Measurements from ENCODE around the gene ABCC3.

ABCC3 gene

DNA sequence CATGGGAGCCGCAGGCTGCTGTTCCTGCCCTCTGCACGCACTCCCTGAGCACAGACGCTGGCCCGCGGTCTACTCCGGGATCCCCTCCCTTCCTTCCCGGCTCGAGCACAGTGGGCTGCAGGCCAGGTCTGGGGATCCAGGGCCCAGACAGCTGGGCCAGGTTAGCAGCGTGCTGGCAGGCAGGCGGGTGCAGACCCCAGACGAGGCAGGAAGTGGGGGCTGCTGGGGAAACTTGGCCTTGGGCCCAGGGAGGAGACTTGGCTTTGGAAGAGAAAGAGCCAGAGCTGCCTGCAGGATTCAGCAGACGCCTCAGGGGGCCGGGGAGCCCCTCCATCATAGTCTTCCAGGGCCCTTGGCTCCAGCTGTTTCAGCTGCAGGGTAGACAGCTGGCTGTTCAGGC lies 30.2 kb upstream of the ABCC3 start:
- DNase-seq: no peak

- no peak for DNase-seq
Measured at GRCh38 chr17:50605429-50605828, 29.3 kb upstream of the ABCC3 start.

- no peak for DNase-seq
Measured at GRCh38 chr17:50607522-50608175, 27.0 kb upstream of the ABCC3 start.

- DNase-seq: peak; percentile 76 to 90 (median 81)
Measured at GRCh38 chr17:50608700-50609379, 25.8 kb upstream of the ABCC3 start.

- DNase-seq: peak in 2 of 3 experiments; percentile 71 to 83
Measured at GRCh38 chr17:50609380-50610074, 25.2 kb upstream of the ABCC3 start.

DNA sequence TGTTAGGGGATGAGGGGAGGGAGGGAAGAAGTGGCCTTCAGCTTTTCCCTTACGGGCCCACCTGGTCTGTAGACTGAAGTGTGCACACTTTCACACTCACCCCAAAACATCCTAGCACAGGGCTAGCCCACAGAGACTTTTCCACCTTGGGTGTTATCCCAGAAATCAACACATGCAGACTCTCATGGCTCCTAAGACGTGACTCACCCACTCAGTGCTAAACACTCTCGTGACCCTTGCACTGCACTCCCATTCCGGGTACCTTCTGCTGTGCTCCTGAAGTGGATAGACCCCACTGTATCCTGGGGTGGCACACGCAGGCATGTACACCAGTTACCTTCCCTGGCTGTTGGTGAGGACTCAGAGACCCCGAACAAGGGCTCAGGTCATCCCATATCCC lies 23.0 kb upstream of the ABCC3 start:
- no peak for DNase-seq

DNA sequence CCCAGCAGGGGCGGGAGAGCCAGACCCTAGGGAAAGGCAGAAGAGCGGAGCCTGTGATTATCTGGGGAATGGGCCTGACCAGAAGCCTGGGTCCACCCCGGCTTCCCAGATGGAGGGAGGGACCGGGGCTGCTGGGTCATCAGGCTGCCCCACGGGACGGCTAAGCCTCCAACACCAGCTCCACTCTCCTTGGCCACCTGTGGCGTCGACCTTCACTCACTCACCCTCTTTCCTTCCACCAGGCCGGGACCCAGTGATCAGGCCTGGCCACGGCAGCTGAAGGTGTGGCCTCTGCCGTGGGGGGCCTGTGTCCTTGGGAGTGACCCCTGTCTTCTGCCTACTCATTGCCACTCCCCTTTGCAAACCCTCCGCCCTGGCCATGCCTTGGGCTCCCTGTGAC lies 22.4 kb upstream of the ABCC3 start:
- no peak for DNase-seq

GRCh38 chr17:50613007-50613992 lies 21.4 kb upstream of the ABCC3 start:
- DNase-seq: no peak

DNA sequence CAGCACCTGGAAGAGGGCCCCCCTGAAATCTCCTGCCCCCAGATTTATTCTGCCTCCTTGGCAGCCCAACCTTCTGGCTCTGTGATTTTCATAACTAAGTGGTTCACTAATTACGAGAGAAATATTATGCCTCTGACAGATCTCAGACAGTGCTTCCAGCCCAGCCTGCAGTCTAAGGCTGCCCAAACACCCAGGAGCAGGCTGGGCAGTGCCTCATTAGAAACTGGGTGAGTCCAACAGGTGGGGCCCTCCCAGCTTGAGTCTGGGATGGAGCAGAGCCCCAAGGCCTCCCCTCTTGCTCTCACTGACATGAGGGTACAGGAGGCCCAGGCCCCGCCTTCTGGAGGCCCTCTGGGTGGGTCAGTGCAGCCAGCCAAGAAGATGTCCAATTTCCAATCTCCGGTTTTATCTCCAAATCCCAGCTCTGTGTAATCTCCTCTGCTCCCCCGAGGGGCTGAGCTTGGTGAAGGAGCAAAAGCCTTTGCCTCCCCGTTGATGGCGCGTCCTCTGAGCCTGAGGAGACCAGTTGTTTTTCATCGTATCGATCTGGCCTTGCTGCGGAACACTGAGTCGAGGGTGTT lies 20.1 kb upstream of the ABCC3 start:
- no peak for DNase-seq

GRCh38 chr17:50615828-50616227 lies 18.9 kb upstream of the ABCC3 start:
- no peak for DNase-seq

- no peak for DNase-seq
Measured at GRCh38 chr17:50618300-50618699, 16.4 kb upstream of the ABCC3 start.

DNA sequence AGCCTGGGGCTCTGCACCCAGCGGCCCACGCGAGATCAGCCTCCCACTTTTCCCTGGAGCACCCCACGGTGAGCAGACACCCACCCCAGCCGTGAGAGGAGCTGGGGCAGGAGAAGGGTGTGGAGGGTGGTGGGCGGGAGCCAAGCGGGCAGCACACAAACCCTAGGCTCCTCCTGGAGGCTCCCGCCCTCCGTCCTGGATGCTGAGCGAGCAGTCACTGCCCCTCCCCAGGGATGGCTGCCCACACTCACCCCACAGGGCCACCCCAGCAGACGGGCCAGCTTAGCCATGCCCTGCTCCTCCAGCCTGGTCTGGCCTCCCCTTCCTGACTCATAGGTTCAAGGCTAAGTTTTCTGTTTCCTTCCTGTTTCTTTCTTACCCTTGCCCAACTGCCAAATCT lies 15.7 kb upstream of the ABCC3 start:
- DNase-seq: no peak

- no peak for DNase-seq
Measured at GRCh38 chr17:50619489-50619888, 15.2 kb upstream of the ABCC3 start.

GRCh38 chr17:50620237-50620636 lies 14.4 kb upstream of the ABCC3 start:
- DNase-seq: peak in 1 of 3 experiments; percentile 37

- no peak for DNase-seq
Measured at GRCh38 chr17:50620858-50621257, 13.8 kb upstream of the ABCC3 start.

GRCh38 chr17:50621574-50622031 lies 13.1 kb upstream of the ABCC3 start:
- peak in 2 of 3 experiments; percentile 25 for DNase-seq

- no peak for DNase-seq
Measured at GRCh38 chr17:50624321-50624934, 10.3 kb upstream of the ABCC3 start.

- no peak for DNase-seq
Measured at GRCh38 chr17:50625032-50625871, 9.4 kb upstream of the ABCC3 start.

DNA sequence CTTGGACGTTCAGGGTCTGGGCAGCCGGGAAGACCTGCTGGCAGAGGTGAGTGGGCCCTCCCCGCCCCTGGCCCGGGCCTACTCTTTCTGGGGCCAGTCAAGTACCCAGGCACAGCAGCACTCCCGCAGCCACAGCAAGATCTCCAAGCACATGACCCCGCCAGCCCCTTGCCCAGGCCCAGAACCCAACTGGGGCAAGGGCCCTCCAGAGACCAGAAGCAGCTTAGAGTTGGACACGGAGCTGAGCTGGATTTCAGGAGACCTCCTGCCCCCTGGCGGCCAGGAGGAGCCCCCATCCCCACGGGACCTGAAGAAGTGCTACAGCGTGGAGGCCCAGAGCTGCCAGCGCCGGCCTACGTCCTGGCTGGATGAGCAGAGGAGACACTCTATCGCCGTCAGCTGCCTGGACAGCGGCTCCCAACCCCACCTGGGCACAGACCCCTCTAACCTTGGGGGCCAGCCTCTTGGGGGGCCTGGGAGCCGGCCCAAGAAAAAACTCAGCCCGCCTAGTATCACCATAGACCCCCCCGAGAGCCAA lies 8.6 kb upstream of the ABCC3 start:
- DNase-seq: peak; percentile 28 to 81 (median 56)

- no peak for DNase-seq
Measured at GRCh38 chr17:50627036-50627781, 7.5 kb upstream of the ABCC3 start.

Data from NCI-H1417 (cell line).